Smooth muscle cell (in vitro differentiated cells): ENCODE data around the gene CRNKL1. TPM values are rescaled to one million over a fixed set of nuclear protein-coding genes. Genes with fewer than 3 reads are reported as not detected.
A peak's percentile ranks its signal among the peaks of the same experiment; 100 is the strongest.

Experiments
- DNase-seq: peaks from one replicate; lab custom pipeline; 2025; ENCODE audit not compliant: unreplicated experiment; lab: John Stamatoyannopoulos, UW
- H2AFZ ChIP-seq: fragments of 200-600 bp; sonication (generic); 2 replicates; pipeline ENCODE4 v1.6.0; 2016; ENCODE audit warnings: antibody characterized with exemption, low read depth, mild to moderate bottlenecking
- H3F3A ChIP-seq: fragments of 200-600 bp; sonication (generic); 2 replicates; pipeline ENCODE4 v1.6.0; 2017; ENCODE audit warnings: antibody characterized with exemption, low read depth
- H3K27ac ChIP-seq: fragments of 200-600 bp; sonication (generic); 2 replicates; pipeline ENCODE4 v1.5.1; 2016; ENCODE audit warnings: low read depth, mild to moderate bottlenecking
- H3K27me3 ChIP-seq: fragments of 200-600 bp; sonication (generic); 2 replicates; pipeline ENCODE4 v1.6.1; 2016; ENCODE audit warnings: low read depth, mild to moderate bottlenecking
- H3K36me3 ChIP-seq: fragments of 200-600 bp; sonication (generic); 2 replicates; pipeline ENCODE4 v1.5.1; 2016; ENCODE audit warnings: low read depth
- H3K4me1 ChIP-seq: fragments of 200-600 bp; sonication (generic); 2 replicates; pipeline ENCODE4 v1.5.1; 2016; ENCODE audit warnings: low read depth
- H3K4me2 ChIP-seq: fragments of 200-600 bp; sonication (generic); 2 replicates; pipeline ENCODE4 v1.6.0; 2016; ENCODE audit warnings: mild to moderate bottlenecking
- H3K4me3 ChIP-seq: fragments of 200-600 bp; sonication (generic); 2 replicates; pipeline ENCODE4 v1.5.1; 2016; ENCODE audit warnings: mild to moderate bottlenecking
- H3K79me2 ChIP-seq: fragments of 200-600 bp; sonication (generic); 2 replicates; pipeline ENCODE4 v1.6.0; 2016; ENCODE audit warnings: low read depth, mild to moderate bottlenecking
- H3K9ac ChIP-seq: fragments of 200-600 bp; sonication (generic); 2 replicates; pipeline ENCODE4 v1.6.0; 2016; ENCODE audit warnings: low read depth
- H3K9me3 ChIP-seq: fragments of 200-600 bp; sonication (generic); replicated peaks from 2 replicates; pipeline ENCODE4 v1.5.1; 2016; ENCODE audit warnings: low read depth
- H4K20me1 ChIP-seq: fragments of 200-600 bp; sonication (generic); 2 replicates; pipeline ENCODE4 v1.6.0; 2016; ENCODE audit warnings: low read depth
- CTCF ChIP-seq: fragments of 200-600 bp; sonication (generic); IDR thresholded peaks from 2 replicates; pipeline ENCODE4 v1.5.1; 2017; ENCODE audit warnings: borderline replicate concordance, mild to moderate bottlenecking, antibody characterized with exemption; ENCODE audit not compliant: insufficient read depth, poor library complexity, severe bottlenecking
- WGBS: methylation state at CpG from one replicate; pipeline ENCODE4 v1.1.7; 2016; ENCODE audit warnings: low lambda C conversion rate; 5-methylcytosine and 5-hydroxymethylcytosine counted together
- polyA plus RNA-seq: library from polyadenylated mRNA; unstranded; fragments of >200 nt; fragmentation: Nextera tagmentation; extraction: Ambion mirVana; gene quantifications from 2 replicates; pipeline ENCODE4 v1.2.1, GENCODE V29; 2016
- total RNA-seq: library from RNA; depleted of rRNA; stranded (reverse); fragments of >200 nt; gene quantifications from 2 replicates; pipeline ENCODE4 v1.2.3, GENCODE V29; 2014

The CRNKL1 gene
- total and polyA plus RNA-seq, 2 experiments from 2014 or later: 12.3 to 26.0 TPM

GRCh38 chr20:20083807-20084206 lies 31.5 kb upstream of the CRNKL1 start:
- Histone ChIP-seq H3K36me3 (no peaks in the 10 kb centered on the region), H3K9me3 (no peaks in the 10 kb centered on the region), H3K9ac (no peak overlapping the region), H3K27ac (no peak overlapping the region), H3F3A (no peaks in the 10 kb centered on the region), H3K4me3 (no peak overlapping the region), H3K27me3 (peaks cover 41% of the 10 kb centered on the region), H3K4me1 (no peaks in the 10 kb centered on the region), H4K20me1 (no peaks in the 10 kb centered on the region), H2AFZ (no peak overlapping the region), H3K4me2 (no peak overlapping the region), H3K79me2 (no peaks in the 10 kb centered on the region)
- 4% methylated on average over 3 of the region's 3 CpGs for WGBS
- DNase-seq: no peak
- peak; percentile 56 for TF ChIP-seq CTCF

- Histone ChIP-seq H3K9ac (no peak overlapping the region), H4K20me1 (no peaks in the 10 kb centered on the region), H3K4me1 (no peaks in the 10 kb centered on the region), H3K27me3 (peaks cover 32% of the 10 kb centered on the region), H3K36me3 (no peaks in the 10 kb centered on the region), H3K79me2 (no peaks in the 10 kb centered on the region), H3F3A (peaks cover 4% of the 10 kb centered on the region), H3K9me3 (no peaks in the 10 kb centered on the region), H3K27ac (no peak overlapping the region), H3K4me3 (no peak overlapping the region), H2AFZ (no peak overlapping the region), H3K4me2 (no peak overlapping the region)
- 46% methylated on average over 5 of the region's 5 CpGs for WGBS
- no peak for TF ChIP-seq CTCF
- DNase-seq: no peak
Measured at GRCh38 chr20:20079102-20079784, 27.0 kb upstream of the CRNKL1 start.

- Histone ChIP-seq H3F3A (peaks cover 4% of the 10 kb centered on the region), H3K9ac (no peak overlapping the region), H3K27ac (no peak overlapping the region), H3K27me3 (peaks cover 32% of the 10 kb centered on the region), H3K4me2 (no peak overlapping the region), H3K79me2 (no peaks in the 10 kb centered on the region), H3K4me3 (no peak overlapping the region), H4K20me1 (no peaks in the 10 kb centered on the region), H2AFZ (no peak overlapping the region), H3K36me3 (no peaks in the 10 kb centered on the region), H3K4me1 (no peaks in the 10 kb centered on the region), H3K9me3 (no peaks in the 10 kb centered on the region)
- 85% methylated on average over 4 of the region's 4 CpGs for WGBS
- TF ChIP-seq CTCF: no peak
- DNase-seq: no peak
Measured at GRCh38 chr20:20078041-20078440, 25.8 kb upstream of the CRNKL1 start.
